A673 (cell line): ENCODE data around the gene BCAN. TPM values are rescaled to one million over a fixed set of nuclear protein-coding genes. Genes with fewer than 3 reads are reported as not detected.

Experiments used
- BruUV-seq: library from RNA; stranded (reverse); fragments of 400-500 nt; replicated peaks from 2 replicates; lab custom pipeline; 2021; lab: Mats Ljungman, UMichigan
- CTCF ChIA-PET: fragments of 300-600 bp; sonication (Branson Sonifier 250); formaldehyde crosslinking; loops from one replicate; lab custom pipeline; 2022; ENCODE audit warnings: antibody characterized with exemption; lab: Charles Lee
- POLR2A ChIA-PET: fragments of 300-600 bp; sonication (Branson Sonifier 250); formaldehyde crosslinking; loops from one replicate; lab custom pipeline; 2022; ENCODE audit warnings: antibody characterized with exemption; ENCODE audit not compliant: low non-redundant PET; lab: Charles Lee
- DNase-seq: peaks from one replicate; pipeline ENCODE4 v3.0.0-alpha.2; 2015; ENCODE audit warnings: low spot score
- H3K27ac ChIP-seq: fragments of 200-600 bp; sonication (generic); 2 replicates; pipeline ENCODE4 v1.5.1; 2016; ENCODE audit warnings: mixed run types, low read depth, mild to moderate bottlenecking, mixed read lengths, antibody characterized with exemption, low read length; ENCODE audit not compliant: poor library complexity, severe bottlenecking
- H3K27me3 ChIP-seq: fragments of 200-600 bp; sonication (generic); replicated peaks from 2 replicates; pipeline ENCODE4 v1.6.1; 2017; ENCODE audit warnings: mixed run types, low read depth, mild to moderate bottlenecking, mixed read lengths, antibody characterized with exemption, low read length; ENCODE audit not compliant: insufficient read depth, poor library complexity
- H3K36me3 ChIP-seq: fragments of 200-600 bp; sonication (generic); 2 replicates; pipeline ENCODE4 v1.6.1; 2016; ENCODE audit warnings: mixed run types, mild to moderate bottlenecking, mixed read lengths, antibody characterized with exemption, low read length; ENCODE audit not compliant: insufficient read depth, poor library complexity, severe bottlenecking
- H3K4me1 ChIP-seq: fragments of 200-600 bp; sonication (generic); 2 replicates; pipeline ENCODE4 v1.6.1; 2017; ENCODE audit warnings: mixed run types, mild to moderate bottlenecking, mixed read lengths, antibody characterized with exemption, low read length; ENCODE audit not compliant: insufficient read depth, poor library complexity, severe bottlenecking
- H3K4me3 ChIP-seq: fragments of 200-600 bp; sonication (generic); 2 replicates; pipeline ENCODE4 v1.5.1; 2016; ENCODE audit warnings: low read depth, mixed run types, mild to moderate bottlenecking, mixed read lengths, low read length; ENCODE audit not compliant: poor library complexity, severe bottlenecking
- H3K9me3 ChIP-seq: fragments of 200-600 bp; sonication (generic); 2 replicates; pipeline ENCODE4 v1.6.1; 2016; ENCODE audit warnings: mixed run types, low read depth, mild to moderate bottlenecking, mixed read lengths, antibody characterized with exemption, low read length; ENCODE audit not compliant: poor library complexity, severe bottlenecking
- CTCF ChIP-seq: fragments of 300-800, 200-600 bp; sonication (generic); conservative IDR thresholded peaks from 2 replicates; pipeline ENCODE4 v1.5.1; 2017; ENCODE audit warnings: low read depth, mild to moderate bottlenecking, antibody characterized with exemption, low read length, moderate library complexity, mixed read lengths
- EZH2 ChIP-seq: fragments of 200-600 bp; sonication (generic); IDR thresholded peaks from 2 replicates; pipeline ENCODE4 v1.6.1; 2017; ENCODE audit warnings: borderline replicate concordance, low read depth, mild to moderate bottlenecking, mixed read lengths, antibody characterized with exemption, low read length; ENCODE audit not compliant: poor library complexity, severe bottlenecking
- intact Hi-C: fragments of 100-400 bp; cut with micrococcal nuclease; formaldehyde crosslinking; loops from one replicate; pipeline ENCODE4 v1.10.0; 2022; ENCODE audit not compliant: unreplicated experiment
- total RNA-seq: library from RNA; stranded (reverse); gene quantifications from 2 replicates; pipeline ENCODE4 v1.2.3, GENCODE V29; 2021

Gene BCAN
- total RNA-seq, 1 experiment from 2014 or later: not detected

GRCh38 chr1:156691665-156692440 is 49.9 kb downstream of the BCAN start:
- TF ChIP-seq EZH2 (no peak), CTCF (no peak)
- intact Hi-C loops: no loop called here
- no peak overlapping the region for H3K4me3 ChIP-seq
- no peak overlapping the region for H3K27ac ChIP-seq
- peaks cover 22% of the 10 kb centered on the region for H3K4me1 ChIP-seq
- H3K27me3 ChIP-seq: no peaks in the 10 kb centered on the region
- BruUV-seq: no TSS peak
- DNase-seq: no peak
- POLR2A ChIA-PET: interaction anchor here (1.0 kb wide), 1 partner anchor 34 kb away, joined by 3 read pairs; no protein-coding TSS in a partner anchor
- no peaks in the 10 kb centered on the region for H3K9me3 ChIP-seq
- CTCF ChIA-PET: interaction anchor here (0.6 to 4.7 kb wide), 4 partner anchors 14 to 198 kb away, joined by 3 to 117 read pairs (median 4); partner anchors contain the start of genes ISG20L2 and METTL25B
- H3K36me3 ChIP-seq: no peaks in the 10 kb centered on the region

GRCh38 chr1:156692441-156692924 is 50.6 kb downstream of the BCAN start:
- POLR2A ChIA-PET: interaction anchor here (1.0 kb wide), 1 partner anchor 33 kb away, joined by 3 read pairs; no protein-coding TSS in a partner anchor
- no peak for DNase-seq
- TF ChIP-seq CTCF: no peak
- TF ChIP-seq EZH2: no peak
- Histone ChIP-seq H3K4me3 (no peak overlapping the region), H3K4me1 (peaks cover 22% of the 10 kb centered on the region), H3K27me3 (no peaks in the 10 kb centered on the region), H3K27ac (no peak overlapping the region), H3K36me3 (no peaks in the 10 kb centered on the region), H3K9me3 (no peaks in the 10 kb centered on the region)
- no TSS peak for BruUV-seq
- CTCF ChIA-PET: interaction anchor here (0.6 to 4.7 kb wide), 3 partner anchors 13 to 34 kb away, joined by 4 to 117 read pairs (median 4); partner anchors contain the start of genes ISG20L2 and METTL25B
- intact Hi-C loops: no loop called here

GRCh38 chr1:156692925-156693847 is 51.3 kb downstream of the BCAN start:
- H3K9me3 ChIP-seq: no peaks in the 10 kb centered on the region
- TF ChIP-seq EZH2: no peak
- no peak for TF ChIP-seq CTCF
- H3K4me3 ChIP-seq: no peak overlapping the region
- intact Hi-C loops: no loop called here
- no peaks in the 10 kb centered on the region for H3K27me3 ChIP-seq
- ChIA-PET POLR2A (no interaction called here), CTCF (interaction anchor here (4.7 kb wide), 1 partner anchor 34 kb away, joined by 117 read pairs; the partner anchor contains the start of genes ISG20L2 and METTL25B)
- peak; percentile 42 for DNase-seq
- BruUV-seq: no TSS peak
- no peak overlapping the region for H3K27ac ChIP-seq
- H3K4me1 ChIP-seq: peaks cover 22% of the 10 kb centered on the region
- H3K36me3 ChIP-seq: no peaks in the 10 kb centered on the region
